Coronary artery (tissue), 2 donors: ENCODE data around the gene VEGFC.

Source experiments
- DNase-seq: peaks from one replicate; pipeline ENCODE4 v3.0.0-alpha.2; 2017; ENCODE audit warnings: low spot score
- H3K27ac ChIP-seq, 2 donors: fragments of 200-600 bp; sonication (generic); one replicate each; pipeline ENCODE4 v1.5.1; 2016 to 2019
- H3K4me3 ChIP-seq: fragments of 200-600 bp; sonication (generic); 2 replicates; pipeline ENCODE4 v1.5.1; 2016; ENCODE audit warnings: mild to moderate bottlenecking, moderate library complexity
- CTCF ChIP-seq: fragments of 200-600 bp; sonication (generic); IDR thresholded peaks from one replicate; pipeline ENCODE4 v1.5.1; 2019; ENCODE audit warnings: antibody characterized with exemption

Gene VEGFC

GRCh38 chr4:176834531-176834930 lies 41.8 kb upstream of the VEGFC start:
- Histone ChIP-seq H3K4me3 (no peak overlapping the region), H3K27ac (no peak overlapping the region)
- no peak for DNase-seq
- TF ChIP-seq CTCF = no peak

GRCh38 chr4:176833400-176834175 lies 40.9 kb upstream of the VEGFC start:
- DNase-seq = no peak
- H3K4me3 ChIP-seq = no peak overlapping the region
- H3K27ac ChIP-seq = no peak overlapping the region
- no peak for TF ChIP-seq CTCF

- TF ChIP-seq CTCF = no peak
- H3K4me3 ChIP-seq = no peak overlapping the region
Observed at GRCh38 chr4:176830971-176831370, 38.2 kb upstream of the VEGFC start.

GRCh38 chr4:176825586-176825985 lies 32.9 kb upstream of the VEGFC start:
- no peak for TF ChIP-seq CTCF
- DNase-seq = no peak
- Histone ChIP-seq H3K4me3 (no peak overlapping the region), H3K27ac (no peak overlapping the region)

More at GRCh38 chr4:176830971-176831370, 38.2 kb upstream of the VEGFC start:
- no peak for DNase-seq
- H3K27ac ChIP-seq = no peak overlapping the region

GRCh38 chr4:176824645-176825366 lies 32.1 kb upstream of the VEGFC start:
- TF ChIP-seq CTCF = no peak
- no peak overlapping the region for H3K4me3 ChIP-seq
- no peak overlapping the region for H3K27ac ChIP-seq
- DNase-seq = no peak

GRCh38 chr4:176818531-176818930 lies 25.8 kb upstream of the VEGFC start:
- Histone ChIP-seq H3K4me3 (no peak overlapping the region), H3K27ac (no peak overlapping the region)
- no peak for DNase-seq
- TF ChIP-seq CTCF = no peak

- Histone ChIP-seq H3K4me3 (no peak overlapping the region), H3K27ac (no peak overlapping the region)
- no peak for DNase-seq
- no peak for TF ChIP-seq CTCF
Observed at GRCh38 chr4:176817204-176817603, 24.5 kb upstream of the VEGFC start.
